H1 (cell line): ENCODE results near the gene TGM1. TPM values are rescaled to one million over a fixed set of nuclear protein-coding genes. Genes with fewer than 3 reads are reported as not detected.

Experiments used
- BACH1 ChIP-seq: IDR thresholded peaks from 2 replicates; pipeline ENCODE4 v1.6.1; 2012; ENCODE audit warnings: low read length, improper control_type of control experiment
- BRCA1 ChIP-seq: IDR thresholded peaks from 2 replicates; pipeline ENCODE4 v1.6.1; 2012; ENCODE audit warnings: low read depth, low read length, improper control_type of control experiment
- CHD2 ChIP-seq: IDR thresholded peaks from 2 replicates; pipeline ENCODE4 v1.6.1; 2012; ENCODE audit warnings: low read length, improper control_type of control experiment
- CREB1 ChIP-seq: IDR thresholded peaks from 2 replicates; pipeline ENCODE4 v1.6.1; 2012; ENCODE audit warnings: inconsistent platforms
- CTCF ChIP-seq, 3 experiments: IDR thresholded peaks; 1 replicate in 2 of 3; 2 replicates in 1 of 3; pipeline versions ENCODE4 v1.5.1 to v1.6.1; 2011; ENCODE audit warnings: low read length in 3 of 3, mild to moderate bottlenecking in 3 of 3, inconsistent platforms in 2 of 3, low read depth in 1 of 3, moderate library complexity in 1 of 3; ENCODE audit not compliant: insufficient read depth in 1 of 3; ENCODE audit errors: control extremely low read depth in 1 of 3
- E2F6 ChIP-seq: IDR thresholded peaks from 2 replicates; pipeline ENCODE4 v1.6.1; 2012; ENCODE audit warnings: inconsistent platforms
- JUN ChIP-seq: IDR thresholded peaks from 2 replicates; pipeline ENCODE4 v1.6.1; 2011; ENCODE audit warnings: low read depth, mild to moderate bottlenecking, improper control_type of control experiment, low read length
- KDM5A ChIP-seq: fragments of 200-600 bp; IDR thresholded peaks from 2 replicates; pipeline ENCODE4 v1.7.1; 2012; ENCODE audit warnings: mild to moderate bottlenecking, low read length, inconsistent platforms, mixed read lengths
- NRF1 ChIP-seq: IDR thresholded peaks from 2 replicates; pipeline ENCODE4 v1.6.1; 2011; ENCODE audit warnings: mild to moderate bottlenecking, low read depth, low read length, improper control_type of control experiment
- PHF8 ChIP-seq: fragments of 200-600 bp; sonication (generic); conservative IDR thresholded peaks from 2 replicates; pipeline ENCODE4 v1.7.1; 2012; ENCODE audit warnings: low read depth, mild to moderate bottlenecking, inconsistent platforms, low read length, moderate library complexity
- POLR2A ChIP-seq, 2 experiments: IDR thresholded peaks; 1 replicate in 1 of 2; 2 replicates in 1 of 2; pipeline ENCODE4 v1.6.1; 2011; ENCODE audit warnings: low read depth in 2 of 2, low read length in 2 of 2, mild to moderate bottlenecking in 2 of 2; ENCODE audit errors: control extremely low read depth in 1 of 2
- POU5F1 ChIP-seq: IDR thresholded peaks from 2 replicates; pipeline ENCODE4 v1.6.1; 2011; ENCODE audit warnings: low read depth, mild to moderate bottlenecking, low read length, moderate library complexity
- RAD21 ChIP-seq, 2 experiments: IDR thresholded peaks in 1 of 2; conservative IDR thresholded peaks in 1 of 2; 2 replicates each; pipeline ENCODE4 v1.6.1; 2011; ENCODE audit warnings: low read depth in 2 of 2, low read length in 2 of 2, improper control_type of control experiment in 1 of 2, inconsistent platforms in 1 of 2, mild to moderate bottlenecking in 1 of 2, moderate library complexity in 1 of 2
- SIN3A ChIP-seq, 2 experiments: IDR thresholded peaks in 1 of 2; conservative IDR thresholded peaks in 1 of 2; 2 replicates each; pipeline ENCODE4 v1.6.1; 2011 to 2012; ENCODE audit warnings: low read length in 2 of 2, improper control_type of control experiment in 1 of 2, low read depth in 1 of 2, mild to moderate bottlenecking in 1 of 2
- SUZ12 ChIP-seq: fragments of 200-600 bp; sonication (generic); IDR thresholded peaks from 2 replicates; pipeline ENCODE4 v1.6.1; 2012; ENCODE audit warnings: mild to moderate bottlenecking, inconsistent platforms, low read length, moderate library complexity, mixed read lengths
- TAF1 ChIP-seq: IDR thresholded peaks from 2 replicates; pipeline ENCODE4 v1.6.1; 2011; ENCODE audit warnings: mild to moderate bottlenecking, low read depth, low read length
- TAF7 ChIP-seq: optimal IDR thresholded peaks from 2 replicates; pipeline ENCODE3; 2011; ENCODE audit warnings: low read depth, mild to moderate bottlenecking, inconsistent platforms, low read length, moderate library complexity, borderline replicate concordance
- TCF12 ChIP-seq: IDR thresholded peaks from 2 replicates; pipeline ENCODE4 v1.6.1; 2011; ENCODE audit warnings: low read depth, mild to moderate bottlenecking, low read length
- USF2 ChIP-seq: IDR thresholded peaks from 2 replicates; pipeline ENCODE4 v1.6.1; 2011; ENCODE audit warnings: low read length, improper control_type of control experiment
- YY1 ChIP-seq: IDR thresholded peaks from 2 replicates; pipeline ENCODE4 v1.6.1; 2011; ENCODE audit warnings: low read depth, mild to moderate bottlenecking, low read length
- polyA plus RNA-seq, 7 experiments: library from polyadenylated mRNA; depleted of rRNA in 3 of 7; stranded (reverse) in 5 of 7; unstranded in 2 of 7; fragments of >200 nt in 5 of 7; fragments of 200-250 nt in 2 of 7; gene quantifications; 1 replicate in 5 of 7; 2 replicates in 1 of 7; 4 replicates in 1 of 7; pipeline versions ENCODE4 v1.2.1 to v1.2.3, GENCODE V29; 2011 to 2013; ENCODE audit warnings: missing spikeins in 2 of 7, mixed read lengths in 2 of 7
- total RNA-seq: library from RNA; stranded (reverse); fragmentation: NEBNext Ultra II Directional; extraction: Animal tissue kit (Norgen Biotek cat#: 25700); gene quantifications from 2 replicates; pipeline ENCODE4 v1.2.1, GENCODE V29; 2021

Gene TGM1
- total and polyA plus RNA-seq, 2 of the 8 experiments (the other 6 are each of a cell fraction or from before 2014, with no cell fraction given), result 1.8 to 2.2 TPM

GRCh38 chr14:24296341-24297157 is 33.6 kb upstream of the TGM1 start (continued):
- TF ChIP-seq E2F6 (no peak), TCF12 (no peak), SIN3A (conservative IDR thresholded peaks at IDR 0.05 in 1 of 2, IDR thresholded peaks at IDR 0.05 in 1 of 2; ENCODE audit: low read depth in 1 of 2, low read length in 2 of 2) (no peak), BACH1 (no peak), PHF8 (no peak), JUN (no peak), CTCF (IDR thresholded peaks at IDR 0.05; ENCODE audit: control extremely low read depth in 1 of 3, insufficient read depth in 1 of 3, low read depth in 1 of 3, low read length in 3 of 3) (peak; percentile 72 to 83 (median 76)), TAF1 (no peak), BRCA1 (no peak), CREB1 (0 out of 2 replicates have a peak, but pooled peaks have one; percentile 27), NRF1 (no peak), POLR2A (IDR thresholded peaks at IDR 0.05; ENCODE audit: control extremely low read depth in 1 of 2, low read depth in 2 of 2, low read length in 2 of 2) (no peak), RAD21 (IDR thresholded peaks at IDR 0.05 in 1 of 2, conservative IDR thresholded peaks at IDR 0.05 in 1 of 2; ENCODE audit: low read depth in 2 of 2, low read length in 2 of 2) (peak; percentile 86 to 87), USF2 (no peak), SUZ12 (no peak), KDM5A (no peak), CHD2 (0 out of 2 replicates have a peak, but pooled peaks have one; percentile 11), POU5F1 (no peak), TAF7 (no peak), YY1 (0 out of 2 replicates have a peak, but pooled peaks have one; percentile 49)
